IPS DF 4.7 (cell line): ENCODE measurements around the gene VPS35.
"Not testable (repeated sequence)": the region's sequence is repeated elsewhere in the genome, so short reads cannot be mapped to it uniquely, and the experiment has no call there.

Source experiments
- DNase-seq: peaks from one replicate; pipeline ENCODE4 v3.0.0-alpha.2; 2013; ENCODE audit warnings: low spot score; ENCODE audit errors: extremely low read depth

Gene VPS35

DNA sequence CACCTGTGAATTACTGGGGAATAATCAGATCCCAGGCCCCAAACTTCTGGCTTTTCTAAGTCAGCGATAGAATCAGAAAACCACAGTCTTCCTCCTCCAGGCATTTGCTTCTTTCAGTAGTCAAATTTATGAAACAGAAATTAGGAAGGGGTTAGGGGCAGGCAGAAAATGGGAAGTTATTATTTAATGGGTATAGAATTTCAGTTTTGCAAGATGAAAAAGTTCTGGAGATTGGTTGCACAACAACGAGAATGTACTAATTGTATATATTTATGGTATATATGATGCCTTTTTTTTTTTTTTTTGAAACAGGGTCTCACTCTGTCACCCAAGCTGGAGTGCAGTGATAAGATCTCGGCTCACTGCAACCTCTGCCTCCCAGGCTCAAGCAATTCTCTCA lies 23.9 kb upstream of the VPS35 start:
- DNase-seq, result no peak

DNA sequence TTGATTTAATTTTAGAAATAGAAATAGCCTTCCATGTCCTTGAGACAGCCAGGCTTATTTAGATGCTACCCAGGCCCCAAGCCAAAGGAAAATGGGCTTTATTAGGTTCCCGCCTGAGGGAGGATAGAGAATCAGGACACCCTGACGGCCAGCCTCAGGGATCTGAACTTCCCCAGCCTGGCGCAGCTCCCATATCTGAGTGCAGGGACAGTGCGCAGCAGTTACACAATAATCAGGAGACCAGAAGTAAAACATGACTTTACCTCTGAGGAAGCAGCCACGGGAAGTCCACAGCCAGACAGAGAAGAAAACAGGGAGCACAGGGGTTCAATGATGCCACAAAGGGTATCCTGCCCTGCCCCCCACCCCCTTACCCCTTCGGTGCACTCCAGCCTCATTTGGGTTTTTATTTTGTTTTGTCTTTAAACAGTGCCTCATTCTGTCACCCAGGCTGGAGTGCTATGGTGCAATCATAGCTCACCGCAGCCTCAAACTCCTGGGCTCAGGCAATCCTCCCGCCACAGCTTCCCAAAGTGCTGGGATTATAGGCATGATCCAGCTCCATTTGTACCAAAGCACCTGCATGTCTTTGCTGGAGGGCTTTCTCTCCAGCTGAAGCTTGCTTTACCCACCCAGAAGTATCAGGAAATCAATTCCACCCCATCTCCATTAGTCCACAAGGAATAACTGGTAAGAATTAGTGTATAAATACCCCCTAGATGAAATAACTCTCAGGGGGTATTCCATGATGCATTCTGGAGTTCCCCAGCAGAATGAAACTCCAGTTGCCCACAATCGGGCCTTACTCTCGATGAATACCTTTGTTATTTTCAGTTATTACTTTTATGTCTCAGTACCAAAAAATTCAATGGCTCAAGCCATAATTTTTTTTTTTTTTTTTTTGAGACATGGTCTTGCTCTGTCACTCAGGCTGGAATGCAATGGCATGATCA lies 22.4 kb upstream of the VPS35 start:
- DNase-seq, result no peak

DNA sequence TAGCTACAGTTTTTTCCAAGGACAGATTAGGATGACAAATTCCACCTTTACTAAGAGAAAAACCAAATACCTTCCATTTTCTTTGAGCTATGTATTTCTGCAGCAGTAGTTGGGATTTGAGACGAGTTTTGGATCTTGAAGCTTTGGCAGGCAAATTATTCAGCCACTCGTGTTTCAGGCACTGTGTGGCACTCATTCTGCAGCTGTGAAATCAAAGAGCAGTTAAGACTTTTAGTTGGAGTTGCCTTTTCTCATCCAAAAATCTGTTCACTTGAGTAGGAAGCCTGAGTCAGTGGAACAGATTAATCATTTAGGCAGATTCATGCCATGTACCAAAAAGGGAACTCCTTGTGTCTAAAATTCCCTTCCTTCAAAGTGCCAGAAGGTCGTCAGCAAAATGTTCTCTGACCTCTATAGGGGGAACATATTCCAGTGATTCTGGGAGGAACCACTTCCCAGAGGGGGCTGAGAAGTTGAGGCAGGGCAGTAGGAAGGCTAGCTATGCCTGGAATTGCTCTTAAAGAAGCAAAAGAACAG lies 20.6 kb upstream of the VPS35 start:
- DNase-seq, result no peak

DNA sequence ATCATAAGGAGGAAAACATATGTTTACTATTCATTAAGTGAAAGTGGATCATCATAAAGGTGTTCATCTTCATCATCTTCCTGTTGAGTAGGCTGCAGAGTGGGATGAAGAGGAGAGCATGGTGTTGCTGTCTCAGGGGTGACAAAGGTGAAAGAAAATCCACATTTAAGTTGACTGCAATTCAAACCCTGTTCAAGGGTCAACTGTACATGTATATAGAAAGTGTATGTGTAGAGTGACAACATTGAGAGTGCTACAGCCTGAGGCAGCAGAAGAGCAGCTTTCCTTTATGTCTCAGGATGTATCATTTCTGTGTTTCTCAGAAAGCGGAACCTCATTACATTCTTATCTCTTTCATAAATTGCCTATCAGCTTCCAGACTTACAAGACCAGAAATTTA lies 17.7 kb upstream of the VPS35 start:
- DNase-seq, result no peak

DNA sequence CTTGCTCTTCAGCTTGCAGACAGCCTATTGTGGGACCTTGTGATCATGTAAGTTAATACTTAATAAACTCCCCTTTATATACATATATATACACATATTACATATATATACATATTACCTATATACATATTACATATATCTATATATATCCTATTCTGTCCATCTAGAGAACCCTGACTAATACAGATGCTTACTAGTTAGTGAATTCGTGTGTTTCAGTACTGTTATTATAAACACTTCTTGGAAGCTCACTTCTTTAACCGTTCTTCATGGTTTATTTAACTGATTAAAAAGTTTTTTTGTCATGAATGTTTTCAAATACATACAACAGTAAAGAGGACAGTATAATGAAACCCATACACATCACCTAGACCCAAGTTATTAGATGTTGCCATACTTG lies 13.1 kb upstream of the VPS35 start:
- DNase-seq, result no peak

DNA sequence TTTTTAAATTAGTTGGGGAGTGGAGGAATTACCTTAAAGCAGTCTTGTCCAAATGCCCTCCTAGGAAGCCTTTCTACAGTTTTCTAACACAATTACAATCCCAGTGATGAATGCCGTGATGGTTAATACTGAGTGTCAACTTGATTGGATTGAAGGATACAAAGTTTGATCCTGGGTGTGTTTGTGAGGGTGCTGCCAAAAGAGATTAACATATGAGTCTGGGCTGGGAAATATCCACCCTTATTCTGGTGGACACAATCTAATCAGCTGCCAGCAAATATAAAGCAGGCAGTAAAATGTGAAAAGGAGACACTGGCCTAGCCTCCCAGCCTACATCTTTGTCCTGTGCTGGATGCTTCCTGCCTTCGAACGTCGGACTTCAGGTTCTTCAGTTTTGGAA lies 12.6 kb upstream of the VPS35 start:
- no peak for DNase-seq

DNA sequence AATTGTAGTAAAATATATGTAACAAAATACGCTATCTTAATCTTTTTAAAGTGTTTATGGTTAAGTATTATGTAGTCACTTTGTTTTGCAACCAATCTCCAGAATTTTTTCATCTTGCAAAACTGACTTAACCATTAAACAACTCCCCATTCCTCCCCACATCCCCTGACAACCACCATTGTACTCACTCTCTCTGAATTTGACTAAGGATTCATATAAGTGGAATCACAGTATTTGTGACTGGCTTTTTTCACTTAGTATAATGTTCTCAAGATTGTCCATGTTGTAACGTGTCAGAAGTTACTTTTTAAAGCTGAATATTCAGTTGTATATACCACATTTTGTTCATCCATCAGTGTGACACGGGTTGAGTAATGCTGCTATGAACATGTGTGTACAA lies 11.1 kb upstream of the VPS35 start:
- DNase-seq, result no peak

DNA sequence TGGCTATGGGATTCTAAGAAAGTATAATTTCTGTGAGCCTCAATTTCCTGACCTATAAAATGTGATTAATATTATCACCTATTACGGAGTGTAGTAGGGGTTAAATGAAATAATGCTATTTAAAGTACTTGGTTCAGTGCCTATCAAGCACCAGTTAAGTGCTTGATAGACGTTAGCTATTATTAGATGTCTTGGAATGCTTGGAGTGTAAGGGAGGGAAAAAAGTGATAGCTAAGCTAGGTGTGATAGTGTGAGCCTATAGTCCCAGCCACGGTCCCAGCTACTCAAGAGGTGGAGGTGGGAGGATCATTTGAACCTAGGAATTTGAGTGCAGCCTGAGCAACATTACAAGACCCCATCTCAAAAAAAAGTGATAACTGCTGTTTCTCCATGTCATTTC lies 8.0 kb upstream of the VPS35 start:
- no peak for DNase-seq

DNA sequence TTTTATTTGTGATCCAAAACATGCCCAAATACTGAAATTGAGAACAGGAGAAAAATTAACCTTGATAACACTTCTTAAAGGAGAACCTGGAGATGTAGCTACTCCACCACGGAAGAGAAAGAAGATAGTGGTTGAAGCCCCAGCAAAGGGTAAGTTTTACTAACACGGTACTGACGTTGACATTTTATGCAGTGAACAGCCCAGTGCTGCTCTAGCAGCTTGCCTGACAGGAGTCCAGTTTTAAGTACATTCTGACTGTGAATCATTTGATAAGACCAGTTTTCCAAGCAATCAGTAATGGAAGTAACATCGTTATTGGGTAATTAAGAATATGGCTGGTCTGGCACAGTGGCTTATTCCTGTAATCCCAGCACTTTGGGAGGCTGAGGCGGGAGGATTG lies 7.0 kb upstream of the VPS35 start:
- no peak for DNase-seq

DNA sequence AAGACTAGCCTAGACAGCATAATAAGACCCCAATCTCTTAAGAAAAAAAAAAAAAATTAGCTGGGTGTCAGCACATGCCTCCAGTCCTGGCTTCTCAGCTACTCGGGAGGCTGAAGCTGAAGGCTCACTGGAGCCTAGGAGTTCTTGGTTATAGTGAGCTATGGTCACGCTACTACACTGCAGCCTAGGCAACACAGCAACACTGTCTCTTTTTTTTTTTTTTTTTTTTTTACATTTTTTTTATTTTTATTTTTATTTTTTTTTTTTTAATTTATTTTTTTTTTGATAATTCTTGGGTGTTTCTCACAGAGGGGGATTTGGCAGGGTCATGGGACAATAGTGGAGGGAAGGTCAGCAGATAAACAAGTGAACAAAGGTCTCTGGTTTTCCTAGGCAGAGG lies 4.6 kb upstream of the VPS35 start:
- DNase-seq, result no peak

DNA sequence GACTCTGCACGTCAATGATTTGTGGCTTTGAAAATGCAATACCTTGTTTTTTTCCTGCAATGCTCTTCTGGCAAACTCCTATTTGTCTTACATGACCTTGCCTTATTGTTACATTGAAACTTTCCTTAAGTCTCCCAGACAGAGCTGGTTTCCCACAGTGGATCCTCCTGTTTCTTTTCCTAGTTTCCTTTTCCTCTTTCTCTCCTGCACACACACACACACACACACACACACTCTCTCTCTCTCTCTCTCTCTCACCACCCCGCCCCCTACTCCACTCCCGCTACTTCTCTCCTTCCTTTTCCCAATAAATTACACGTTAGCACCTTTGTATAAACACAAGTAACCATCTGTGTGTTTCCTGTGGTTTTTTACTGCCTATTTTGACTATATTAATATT lies 2.7 kb upstream of the VPS35 start:
- DNase-seq, result no peak

DNA sequence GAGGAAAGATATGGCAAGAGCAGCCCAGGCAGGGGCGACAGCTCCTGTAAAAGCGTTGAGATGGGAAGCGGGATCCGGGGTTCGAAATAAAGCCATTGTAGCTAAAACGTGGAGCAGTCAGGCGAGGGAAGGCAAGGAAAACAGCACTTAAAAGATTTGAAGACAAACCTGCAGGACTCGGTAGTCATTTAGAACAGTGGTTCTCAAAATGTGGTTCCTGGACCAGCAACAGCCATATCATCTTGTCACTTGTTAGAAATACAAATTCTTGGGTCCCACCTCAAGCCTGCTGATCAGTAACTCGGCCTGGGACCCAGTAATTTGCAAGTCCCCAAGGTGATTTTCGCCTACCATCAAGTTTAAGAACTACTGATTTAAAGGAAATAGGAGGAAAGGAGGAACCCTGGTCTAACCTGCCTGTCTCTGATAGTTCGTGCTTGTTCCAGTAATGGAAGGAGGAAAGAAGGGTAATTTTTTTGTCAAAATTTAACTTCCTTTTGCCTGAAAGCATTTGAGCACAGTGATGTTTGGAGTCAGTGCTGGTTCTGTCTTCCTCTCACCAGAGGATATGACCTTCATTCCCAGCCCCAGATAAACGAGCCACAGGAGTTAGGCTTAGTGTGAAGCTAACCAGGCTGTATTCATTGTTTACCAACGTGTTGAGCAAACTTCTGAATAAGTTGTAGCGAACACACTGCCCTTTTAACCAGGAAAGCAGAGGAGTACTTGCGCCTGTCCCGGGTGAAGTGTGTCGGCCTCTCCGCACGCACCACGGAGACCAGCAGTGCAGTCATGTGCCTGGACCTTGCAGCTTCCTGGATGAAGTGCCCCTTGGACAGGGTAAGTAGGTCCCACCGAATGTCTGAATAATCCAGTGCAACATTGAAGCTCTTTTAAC lies 1.6 kb upstream of the VPS35 start:
- no peak for DNase-seq

DNA sequence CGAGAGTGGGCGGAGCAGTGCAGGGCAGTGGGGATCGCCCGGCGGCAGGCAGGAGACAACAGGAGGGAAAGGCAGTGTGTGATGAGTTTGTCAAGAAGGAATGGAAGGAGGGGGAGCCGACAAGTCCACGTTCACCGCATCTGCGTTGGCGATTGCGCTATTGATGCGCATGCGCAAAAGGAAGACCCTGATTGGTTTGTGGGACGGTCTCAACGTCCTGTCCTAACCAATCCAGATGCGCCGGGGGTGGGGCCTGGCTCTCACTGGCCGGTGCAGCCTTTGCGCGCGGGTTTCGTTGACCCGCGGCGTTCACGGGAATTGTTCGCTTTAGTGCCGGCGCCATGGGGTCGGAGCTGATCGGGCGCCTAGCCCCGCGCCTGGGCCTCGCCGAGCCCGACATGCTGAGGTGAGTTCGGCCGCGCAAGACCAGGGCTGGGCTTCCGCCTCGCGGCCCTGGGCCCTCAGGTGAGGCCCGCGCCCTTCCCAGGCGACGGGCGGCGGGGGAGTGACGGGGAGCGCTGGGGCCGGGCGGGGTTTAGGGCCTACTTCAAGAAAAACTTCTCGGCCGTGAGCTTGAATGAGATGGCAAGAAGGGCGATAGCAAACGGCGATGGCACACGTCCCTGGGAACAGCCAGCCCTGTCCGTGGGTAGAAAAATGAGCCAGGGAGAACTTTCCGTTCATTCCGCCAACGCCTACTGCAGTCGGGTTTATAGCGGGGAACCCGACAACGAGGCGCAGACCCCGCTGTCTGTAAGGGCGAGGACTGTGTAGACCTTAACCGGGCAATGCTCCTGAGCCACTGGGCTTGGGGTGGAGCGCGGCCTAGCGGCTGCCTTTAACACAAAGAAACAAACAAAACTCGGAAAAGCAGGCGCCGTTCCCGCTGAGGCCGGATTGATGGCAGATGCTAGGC lies 645 bp upstream of the VPS35 start, which contains the start of gene ORC6:
TSS of gene ORC6 (plus strand) at position 295 of the 916 bp plus-strand sequence. CDS start at position 342, 47 bp downstream.
- peak; percentile 66 for DNase-seq

DNA sequence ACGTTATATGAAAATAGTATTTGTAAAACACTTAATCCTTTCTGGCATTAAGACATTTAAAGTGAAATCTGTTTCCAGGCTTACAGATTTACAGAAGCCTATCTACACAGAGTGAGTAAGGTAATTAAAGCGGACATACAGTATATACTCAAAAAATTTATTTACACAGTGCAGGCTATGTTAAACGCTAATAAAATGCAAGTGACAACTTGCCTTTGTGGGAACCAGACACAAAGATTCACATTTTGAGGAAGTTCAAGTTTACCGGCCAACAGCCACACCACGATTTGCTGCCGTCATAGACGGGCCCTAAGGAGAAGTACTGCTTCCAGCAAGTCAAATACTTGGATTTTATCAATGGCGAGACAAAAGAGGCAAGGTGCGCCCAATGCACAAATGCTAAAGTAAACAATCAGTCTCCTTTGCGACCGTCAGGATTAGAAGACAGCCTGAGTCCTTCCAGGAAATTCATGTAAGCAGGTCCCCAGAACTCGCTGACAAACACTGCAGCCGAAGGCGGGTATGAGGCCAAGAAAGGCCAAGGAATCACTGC lies 801 bp downstream of the VPS35 start:
- DNase-seq, result no peak

DNA sequence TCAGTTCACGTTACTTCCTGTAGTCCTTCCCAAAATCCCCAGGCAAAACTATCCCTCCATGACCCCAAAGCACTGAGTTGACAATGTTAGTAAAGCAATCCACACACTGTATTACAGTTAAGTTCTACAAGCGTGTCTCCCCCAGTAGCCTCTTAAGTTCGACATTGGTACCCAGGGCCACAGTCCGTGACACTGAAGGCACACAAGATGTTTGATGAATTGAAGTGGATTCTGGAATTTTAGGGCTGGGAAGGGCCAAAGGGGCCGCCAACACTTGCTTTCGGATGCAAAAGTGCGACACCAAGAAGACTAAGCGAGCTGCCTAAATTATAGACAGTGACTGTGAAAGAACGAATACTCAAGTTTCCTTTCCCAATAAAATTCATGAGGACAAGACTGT lies 1.5 kb downstream of the VPS35 start:
- DNase-seq, result no peak

DNA sequence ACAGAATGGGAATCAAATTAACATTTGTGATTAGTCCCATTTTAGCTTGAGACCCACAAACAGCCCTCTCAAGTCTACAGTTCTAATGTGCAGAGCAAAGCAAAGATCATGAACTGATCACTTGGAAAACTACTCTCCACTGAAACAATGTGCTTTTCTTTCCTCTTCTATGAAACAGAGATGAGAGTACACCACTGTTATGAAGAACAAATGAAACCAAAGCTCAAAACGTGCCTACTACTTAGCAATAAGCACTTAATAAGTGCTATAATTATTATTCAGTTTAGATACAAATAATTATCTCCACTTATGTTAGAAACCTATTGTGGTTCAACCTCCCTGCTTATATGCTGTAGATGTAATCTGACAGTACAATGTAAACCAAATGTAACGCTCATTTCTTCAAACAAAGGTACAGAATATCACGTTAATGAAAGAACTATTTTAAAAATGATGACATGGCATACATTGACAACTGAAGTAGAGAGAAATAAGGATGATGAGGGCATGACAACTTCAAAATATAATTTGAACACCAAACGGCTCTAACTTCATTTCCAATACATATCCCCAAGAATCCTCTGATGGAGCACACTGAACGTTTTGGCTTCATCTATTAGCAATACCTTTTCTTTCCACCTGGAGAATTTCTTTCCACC lies 2.0 kb downstream of the VPS35 start:
- DNase-seq, result no peak

DNA sequence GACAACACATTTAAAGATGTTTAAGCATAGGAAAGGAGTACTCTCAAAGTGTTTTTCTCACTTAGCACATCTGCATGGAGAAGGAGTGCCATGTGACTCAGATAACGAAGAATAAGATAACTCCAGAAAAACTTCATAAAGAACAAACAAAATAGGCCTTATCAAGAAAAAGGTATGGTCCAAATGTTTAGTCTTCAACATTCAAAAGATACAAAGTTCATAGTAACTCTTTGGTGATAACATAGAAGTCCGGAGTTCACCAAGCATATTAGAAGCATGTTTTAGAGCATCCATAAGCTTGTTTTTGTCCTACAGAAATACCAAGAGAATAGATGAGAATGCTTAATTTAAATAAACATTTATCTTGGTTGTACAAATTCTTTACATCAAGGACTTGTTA lies 7.1 kb downstream of the VPS35 start:
- not testable (repeated sequence) for DNase-seq

DNA sequence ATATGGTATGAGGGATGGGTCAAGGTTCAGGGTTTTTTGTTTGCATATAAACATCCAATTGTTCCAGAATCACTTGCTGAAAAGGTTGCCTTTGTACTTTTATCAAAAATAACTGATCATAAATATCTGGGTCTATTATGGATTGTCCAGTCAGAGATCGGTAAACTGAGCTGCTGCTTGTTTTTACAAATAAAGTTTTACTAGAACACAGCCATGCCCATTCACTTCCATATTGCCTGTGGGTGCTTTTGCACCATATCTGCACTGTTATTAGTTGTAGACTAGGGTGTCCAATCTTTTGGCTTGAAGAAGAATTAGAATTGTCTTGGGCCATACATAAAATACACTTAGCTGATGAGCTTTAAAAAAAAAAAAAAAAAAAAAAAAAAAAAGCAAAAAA lies 11.0 kb downstream of the VPS35 start:
- DNase-seq, result not testable (repeated sequence)

DNA sequence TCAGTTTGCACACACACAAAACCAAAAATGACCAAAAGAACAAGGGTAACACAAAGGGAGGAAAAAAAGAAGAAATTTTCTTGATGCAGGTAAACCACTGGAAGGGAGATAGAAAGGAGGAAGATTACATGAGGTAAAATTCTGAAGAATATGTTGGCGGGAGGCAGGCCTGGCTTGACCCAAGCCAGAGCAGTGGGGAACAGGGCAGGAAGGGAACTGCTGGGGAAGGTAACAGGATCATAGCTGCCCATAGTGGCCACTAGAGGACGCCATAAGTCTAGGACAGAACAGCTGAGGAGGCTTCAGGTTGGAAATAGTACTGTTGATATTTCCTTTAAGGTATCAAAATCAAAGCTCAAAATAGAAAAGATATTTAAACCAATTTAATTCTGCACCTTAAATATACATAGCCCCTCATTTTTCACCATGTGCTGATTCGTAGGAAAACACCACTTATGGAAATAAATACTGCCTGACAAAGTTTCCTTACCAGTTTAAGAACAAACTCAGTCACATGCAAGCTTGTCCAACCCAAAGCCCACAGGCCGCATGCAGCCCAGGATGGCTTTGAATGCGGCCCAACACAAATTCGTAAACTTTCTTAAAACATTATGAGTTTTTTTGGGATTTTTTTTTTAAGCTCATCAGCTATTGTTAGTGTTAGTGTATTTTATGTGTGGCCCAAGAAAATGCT lies 15.5 kb downstream of the VPS35 start:
- DNase-seq, result peak; percentile 69
